Tibial nerve (tissue), 4 donors: ENCODE results near the gene MLLT6.

Source experiments
- CTCF ChIP-seq, 5 experiments: fragments of 200-600 bp in 3 of 5; fragments of 450-650 bp in 2 of 5; sonication (generic) in 3 of 5; IDR thresholded peaks; one replicate each; pipeline ENCODE4 v1.5.1; 2016 to 2019; ENCODE audit warnings: antibody characterized with exemption in 5 of 5, mild to moderate bottlenecking in 3 of 5, moderate library complexity in 2 of 5
- EP300 ChIP-seq, 2 donors: sonication (generic); formaldehyde crosslinking; IDR thresholded peaks; one replicate each; pipeline ENCODE4 v1.6.1; 2017; ENCODE audit warnings: antibody characterized with exemption in 2 of 2, mild to moderate bottlenecking in 1 of 2
- POLR2A ChIP-seq, 2 donors: fragments of 450-650 bp; IDR thresholded peaks; one replicate each; pipeline ENCODE4 v1.6.1; 2017; ENCODE audit warnings: antibody characterized with exemption in 2 of 2, mild to moderate bottlenecking in 2 of 2, moderate library complexity in 2 of 2

- no peak for TF ChIP-seq CTCF (IDR thresholded peaks at IDR 0.05)
- no peak for TF ChIP-seq EP300 (IDR thresholded peaks at IDR 0.05)
- no peak for TF ChIP-seq POLR2A (IDR thresholded peaks at IDR 0.05)
Observed at GRCh38 chr17:38709104-38709820, 4.2 kb downstream of the MLLT6 start.
